Measurements from ENCODE around the gene F8.
"Not testable (repeated sequence)": the region's sequence is repeated elsewhere in the genome, so short reads cannot be mapped to it uniquely, and the experiment has no call there.

The F8 gene

GRCh38 chrX:154868522-154868921 lies 154.0 kb downstream of the F8 start:
- DNase-seq, result not testable (repeated sequence)

- no peak for DNase-seq
Observed at GRCh38 chrX:154855256-154855655, 167.3 kb downstream of the F8 start.

GRCh38 chrX:154850957-154851611 lies 171.4 kb downstream of the F8 start:
- no peak for DNase-seq

- peak in 1 of 2 experiments; percentile 34 for DNase-seq
Observed at GRCh38 chrX:154840856-154841255, 181.7 kb downstream of the F8 start.

GRCh38 chrX:154836163-154836562 lies 186.4 kb downstream of the F8 start:
- DNase-seq, result no peak

- DNase-seq, result no peak
Observed at GRCh38 chrX:154834562-154834961, 188.0 kb downstream of the F8 start, which contains the start of gene SMIM9. Gene SMIM9 (minus strand): TSS chrX:154834662. CDS start chrX:154830856, 3,806 bp downstream.

- DNase-seq, result no peak
Observed at GRCh38 chrX:154833746-154834274, 188.7 kb downstream of the F8 start.

- DNase-seq, result no peak
Observed at GRCh38 chrX:154829926-154830442, 192.5 kb downstream of the F8 start.

GRCh38 chrX:154829134-154829533 lies 193.4 kb downstream of the F8 start:
- no peak for DNase-seq

- no peak for DNase-seq
Observed at GRCh38 chrX:154828016-154828408, 194.5 kb downstream of the F8 start.

DNA sequence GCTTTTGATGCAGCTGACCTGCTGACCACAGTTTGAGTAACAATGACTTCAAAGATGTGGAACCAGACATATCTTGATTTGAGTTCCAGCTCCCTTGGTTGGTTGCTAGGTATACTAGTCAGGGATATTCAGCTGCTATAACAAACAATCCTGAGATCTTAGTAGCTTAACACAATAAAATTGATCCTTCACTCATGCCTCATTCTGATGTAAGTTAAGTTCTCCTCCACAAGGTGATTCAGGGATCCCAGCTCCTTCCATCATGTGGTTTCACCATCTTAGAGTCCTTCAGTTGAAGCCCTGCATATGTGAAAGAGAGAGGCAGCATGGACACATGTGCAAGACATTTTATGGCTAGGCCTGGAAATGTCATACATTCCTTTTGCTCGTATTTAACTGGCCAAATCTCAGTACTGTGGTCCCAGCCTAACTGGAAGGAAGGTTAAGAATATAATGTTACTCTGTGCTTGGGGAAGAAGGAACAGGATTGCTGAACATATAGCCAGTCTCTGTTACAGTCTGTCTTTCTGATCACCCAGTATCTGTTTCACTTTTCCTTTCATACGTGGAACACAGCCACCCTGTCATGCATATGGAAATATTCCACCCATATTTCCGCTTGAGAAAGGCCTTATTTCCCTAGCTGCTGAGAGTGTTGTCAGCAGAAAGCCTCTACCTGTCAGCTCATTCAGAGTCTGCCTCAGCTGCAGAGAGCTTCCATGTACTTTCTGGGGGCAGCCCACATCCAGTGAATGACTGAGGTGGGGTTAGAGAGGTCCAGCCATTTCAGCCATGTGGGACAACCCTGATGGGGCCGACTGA lies 195.1 kb downstream of the F8 start:
- DNase-seq, result no peak

DNA sequence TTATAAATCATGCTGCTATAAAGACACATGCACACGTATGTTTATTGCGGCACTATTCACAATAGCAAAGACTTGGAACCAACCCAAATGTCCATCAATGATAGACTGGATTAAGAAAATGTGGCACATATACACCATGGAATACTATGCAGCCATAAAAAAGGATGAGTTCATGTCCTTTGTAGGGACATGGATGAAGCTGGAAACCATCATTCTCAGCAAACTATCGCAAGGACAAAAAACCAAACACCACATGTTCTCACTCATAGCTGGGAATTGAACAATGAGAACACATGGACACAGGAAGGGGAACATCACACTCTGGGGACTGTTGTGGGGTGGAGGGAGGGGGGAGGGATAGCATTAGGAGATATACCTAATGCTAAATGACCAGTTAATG lies 196.9 kb downstream of the F8 start:
- DNase-seq, result not testable (repeated sequence)

GRCh38 chrX:154824638-154825037 lies 197.9 kb downstream of the F8 start:
- no peak for DNase-seq

DNA sequence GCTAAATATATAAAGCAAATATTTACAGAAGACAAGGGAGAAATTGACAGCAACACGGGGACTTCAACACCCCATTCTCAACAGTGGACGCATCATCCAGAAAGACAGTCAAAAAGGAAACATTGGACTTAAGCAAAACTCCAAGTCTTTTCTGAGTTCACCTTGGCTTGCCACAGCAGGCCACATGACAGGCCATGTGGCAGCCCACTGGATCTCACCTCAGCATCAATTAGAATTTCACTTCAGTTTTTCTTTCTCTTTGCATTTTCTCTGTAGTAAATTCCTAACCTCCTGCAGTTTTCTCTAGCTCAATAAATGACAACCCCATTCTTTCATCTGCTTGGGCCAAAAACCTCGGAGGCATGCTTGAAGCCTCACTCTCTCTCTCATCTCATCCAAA lies 200.5 kb downstream of the F8 start:
- no peak for DNase-seq

DNA sequence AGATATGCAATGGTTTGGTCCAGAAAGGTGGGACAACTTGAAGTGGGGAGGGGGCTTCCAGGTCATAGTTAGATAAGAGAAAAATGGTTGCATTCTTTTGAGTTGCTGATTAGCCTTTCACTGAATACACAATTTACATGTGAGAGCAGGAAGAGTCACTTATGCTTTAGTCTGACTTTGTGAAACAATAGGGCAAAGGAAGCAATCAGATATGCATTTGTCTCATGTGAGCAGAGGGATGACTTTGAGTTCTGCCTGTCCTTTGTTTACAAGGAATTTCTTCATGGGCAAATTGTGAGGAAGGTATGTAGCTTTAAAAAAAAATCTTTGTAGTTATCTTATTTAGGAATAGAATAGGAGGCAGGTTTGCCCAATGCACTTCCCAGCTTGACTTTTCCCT lies 201.0 kb downstream of the F8 start:
- DNase-seq, result no peak

GRCh38 chrX:154819771-154820341 lies 202.7 kb downstream of the F8 start:
- DNase-seq, result no peak

DNA sequence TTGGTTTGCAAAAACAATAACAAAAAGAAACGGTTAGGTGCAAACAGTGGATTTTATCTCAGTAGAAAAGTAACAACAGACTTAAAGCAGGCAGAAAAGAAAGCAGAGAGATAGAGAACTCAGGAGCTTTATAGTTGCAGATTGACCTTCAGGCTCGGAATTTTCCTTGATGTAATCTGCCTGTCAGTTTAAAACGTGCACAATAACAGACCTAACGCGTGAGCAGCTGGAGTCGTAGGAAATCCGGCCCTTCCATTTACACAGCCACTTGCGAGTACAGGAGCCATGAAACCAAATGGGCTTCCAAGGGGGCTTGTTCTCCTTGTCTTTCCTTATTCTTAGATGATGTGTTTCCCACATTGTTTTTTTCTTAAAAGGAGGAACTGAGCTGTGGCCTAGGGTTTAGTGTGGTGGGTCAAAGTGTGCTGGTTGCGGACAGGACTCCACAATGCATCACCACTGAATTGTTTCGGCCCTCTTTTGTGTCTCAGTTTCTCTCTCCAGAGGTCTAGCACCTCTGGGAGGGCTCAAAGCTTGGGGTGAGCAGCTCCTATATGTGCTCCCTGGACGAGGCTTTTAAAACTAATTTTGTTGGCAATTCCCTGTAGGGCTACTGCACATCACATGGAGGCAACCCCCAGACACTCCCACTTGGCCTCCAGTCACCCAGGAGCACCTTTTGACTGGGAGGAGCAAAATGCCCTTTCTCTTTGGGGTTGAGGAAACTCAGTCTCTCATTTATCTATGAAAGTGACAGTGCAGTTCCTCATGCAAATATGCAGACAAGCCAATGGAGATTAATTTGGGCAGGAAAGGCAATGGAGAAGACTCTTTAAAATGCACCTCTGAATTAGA lies 203.4 kb downstream of the F8 start:
- no peak for DNase-seq

DNA sequence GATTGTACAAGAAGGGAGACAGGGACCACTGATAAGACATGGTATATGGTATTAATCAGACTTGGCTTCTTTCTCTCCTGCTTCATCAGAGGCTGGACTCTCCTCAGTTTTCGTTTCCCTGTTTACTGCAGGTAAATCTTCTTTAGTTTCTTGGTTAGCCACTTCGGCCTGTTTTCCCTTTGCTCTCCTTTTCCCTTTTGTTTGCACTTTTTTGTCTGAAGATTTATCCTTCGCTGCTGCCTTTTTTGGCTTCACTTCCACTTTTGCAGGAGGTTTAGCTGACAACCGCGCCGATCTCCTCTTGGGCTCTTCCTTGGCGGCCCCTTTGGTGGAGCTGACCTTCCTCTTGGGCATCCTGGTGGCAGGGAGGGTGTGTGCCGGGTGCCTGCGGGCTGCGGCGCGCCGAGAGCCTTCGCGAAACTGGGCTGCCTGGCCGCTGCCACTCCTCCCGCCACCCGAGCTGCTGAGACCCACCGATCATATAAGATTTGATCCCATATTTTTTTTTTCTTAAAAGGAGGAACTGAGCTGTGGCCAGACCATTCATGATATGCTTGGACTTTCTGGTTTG lies 205.4 kb downstream of the F8 start:
- DNase-seq, result not testable (repeated sequence)

- not testable (repeated sequence) for DNase-seq
Observed at GRCh38 chrX:154816326-154816898, 206.1 kb downstream of the F8 start.

DNA sequence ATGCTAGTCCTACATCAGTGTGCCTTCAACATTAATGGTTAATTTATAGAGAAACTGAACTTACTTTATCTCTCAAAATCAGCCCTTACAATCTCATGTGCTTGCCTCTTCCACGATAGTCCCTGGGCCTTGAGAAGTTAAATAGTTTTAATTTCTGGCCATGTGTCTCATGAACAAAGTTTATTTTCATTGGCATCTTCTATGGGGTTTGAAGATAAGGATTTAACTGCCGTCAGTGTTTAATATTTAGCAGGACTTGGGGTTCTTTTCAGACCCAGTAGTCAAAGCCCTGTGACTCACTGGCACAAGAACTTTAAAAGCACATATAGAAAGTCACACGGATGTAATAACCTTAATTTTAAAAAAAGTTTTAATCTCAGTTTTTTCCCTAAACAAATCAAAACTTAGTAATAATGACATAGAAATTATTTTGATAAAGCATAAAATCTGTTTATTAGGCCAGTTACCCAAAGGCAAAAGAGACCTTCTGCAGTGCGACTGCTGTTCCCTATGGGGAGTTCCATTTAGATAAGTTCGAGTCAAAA lies 207.2 kb downstream of the F8 start:
- no peak for DNase-seq

DNA sequence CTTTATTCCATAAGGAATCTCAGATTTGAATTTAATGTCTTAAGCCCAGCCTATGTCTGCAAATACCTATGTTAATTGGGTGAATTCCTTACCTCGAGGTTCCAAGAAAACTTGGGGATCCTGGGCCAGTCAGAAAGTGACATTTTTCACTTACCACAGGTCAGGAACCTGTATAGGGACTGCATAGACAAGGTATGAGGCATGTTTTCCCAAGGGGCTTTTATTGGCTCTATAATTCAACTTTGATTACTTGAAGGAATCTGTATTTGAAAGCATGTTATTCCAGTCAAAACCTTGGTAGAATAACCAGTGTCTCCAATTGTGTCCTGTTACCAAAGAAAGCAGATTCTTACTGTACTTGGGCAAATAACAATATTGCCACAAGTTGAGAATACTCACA lies 208.7 kb downstream of the F8 start:
- DNase-seq, result no peak
